ENCODE data around the gene S1PR1. TPM values are rescaled to one million over a fixed set of nuclear protein-coding genes. Genes with fewer than 3 reads are reported as not detected.
A peak's percentile ranks its signal among the peaks of the same experiment; 100 is the strongest.

S1PR1 gene
- total and polyA plus RNA-seq, 3 experiments from 2014 or later, result 118 to 203 (median 123) TPM

DNA sequence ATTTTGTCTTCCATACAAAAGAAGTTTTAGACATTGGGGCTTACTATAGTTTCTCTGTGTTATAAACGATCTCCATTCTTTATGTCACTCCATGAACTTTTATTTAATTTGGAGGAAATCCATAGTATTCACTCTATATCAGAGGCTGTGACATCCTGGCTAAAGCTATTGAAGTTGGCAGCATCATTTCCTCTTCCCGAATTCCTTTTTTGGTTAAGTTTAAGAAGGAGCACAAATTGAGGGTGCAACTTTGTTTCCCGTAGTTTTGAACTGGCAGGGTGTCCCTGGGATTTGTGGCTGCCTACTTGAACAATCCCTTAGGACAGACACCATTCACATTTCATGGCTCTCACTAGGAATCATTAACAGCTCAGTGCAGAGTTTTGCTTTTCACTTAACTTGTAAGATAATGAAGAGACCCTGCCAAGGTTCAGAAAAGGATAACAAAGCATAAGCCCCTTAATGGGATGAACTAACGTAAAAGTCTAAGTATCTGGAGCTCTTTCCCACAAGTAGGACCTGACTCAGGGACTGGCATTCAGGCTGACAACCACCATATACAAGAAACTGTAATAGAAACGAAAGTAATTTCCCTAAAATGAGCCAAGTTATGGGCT is 13.9 kb downstream of the S1PR1 start:
- ChIA-PET POLR2A (interaction anchor here (1.0 to 1.3 kb wide), 2 partner anchors 12 to 13 kb away, joined by 3 to 7 read pairs; no protein-coding TSS in a partner anchor), CTCF (interaction anchor here (1.1 to 3.9 kb wide), 3 partner anchors 11 to 44 kb away, joined by 3 to 43 read pairs (median 16); no protein-coding TSS in a partner anchor)
- peak overlapping the region in 1 of 7 donors; percentile 13 for H3K4me3 Mint-ChIP-seq
- no peaks in the 10 kb centered on the region for H3K9me3 Mint-ChIP-seq
- H3K9me3 ChIP-seq (ENCODE audit: low read length), result no peaks in the 10 kb centered on the region
- no peak overlapping the region for H3K27ac ChIP-seq (ENCODE audit: low read depth, low read length)
- no peak for DNase-seq
- H3K36me3 Mint-ChIP-seq, result peaks cover 0 to 2% (median 0%) of the 10 kb centered on the region in 3 donors
- H3K36me3 ChIP-seq (ENCODE audit: insufficient read depth, low read length), result no peaks in the 10 kb centered on the region
- no peaks in the 10 kb centered on the region for H3K27me3 Mint-ChIP-seq
- peak overlapping the region in 6 of 8 donors; percentile 10 to 81 (median 65) for H3K27ac Mint-ChIP-seq
- no peaks in the 10 kb centered on the region for H3K27me3 ChIP-seq (ENCODE audit: insufficient read depth, low read length, poor library complexity, severe bottlenecking)
- peaks cover 44 to 57% (median 57%) of the 10 kb centered on the region in 3 donors for H3K4me1 Mint-ChIP-seq
- peaks cover 52% of the 10 kb centered on the region for H3K4me1 ChIP-seq (ENCODE audit: insufficient read depth, low read length)
- no peak overlapping the region for H3K4me3 ChIP-seq (ENCODE audit: low read length)

DNA sequence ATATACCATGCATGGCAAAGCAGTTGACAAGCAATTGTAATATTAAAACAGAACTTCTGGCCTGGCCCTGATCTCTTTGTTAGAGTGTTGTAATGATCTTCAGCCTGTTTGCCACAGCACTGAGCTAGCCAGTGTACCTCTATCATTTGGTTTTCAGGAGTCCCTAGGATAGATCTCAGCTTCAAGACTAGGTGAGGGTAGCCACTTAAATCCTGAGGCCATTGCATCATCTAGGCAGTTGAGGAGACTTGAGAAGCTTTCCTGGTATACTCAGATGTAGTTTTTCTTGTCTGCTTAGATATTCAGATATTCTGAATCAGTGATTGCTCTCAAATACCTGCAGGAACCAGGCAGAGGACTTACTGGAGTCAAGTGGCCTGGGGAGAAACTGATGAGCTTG is 14.7 kb downstream of the S1PR1 start:
- POLR2A ChIA-PET, result interaction anchor here (0.6 to 1.3 kb wide), 4 partner anchors 12 to 983 kb away, joined by 3 to 7 read pairs (median 4); partner anchors contain the start of gene SLC30A7
- H3K27ac ChIP-seq (ENCODE audit: low read depth, low read length), result no peak overlapping the region
- CTCF ChIA-PET, result interaction anchor here (1.0 to 3.9 kb wide), 5 partner anchors 10 to 43 kb away, joined by 3 to 43 read pairs (median 3); no protein-coding TSS in a partner anchor
- H3K4me3 ChIP-seq (ENCODE audit: low read length), result no peak overlapping the region
- H3K27me3 ChIP-seq (ENCODE audit: insufficient read depth, low read length, poor library complexity, severe bottlenecking), result no peaks in the 10 kb centered on the region
- no peak for DNase-seq
- Mint-ChIP-seq H3K36me3 (peaks cover 0 to 2% (median 0%) of the 10 kb centered on the region in 3 donors), H3K4me3 (peak overlapping the region in 3 of 7 donors; percentile 6 to 13 (median 13)), H3K4me1 (peaks cover 40 to 54% (median 54%) of the 10 kb centered on the region in 3 donors), H3K27me3 (no peaks in the 10 kb centered on the region), H3K27ac (peak overlapping the region in 6 of 8 donors; percentile 10 to 83 (median 40)), H3K9me3 (no peaks in the 10 kb centered on the region)
- H3K36me3 ChIP-seq (ENCODE audit: insufficient read depth, low read length), result no peaks in the 10 kb centered on the region
- H3K4me1 ChIP-seq (ENCODE audit: insufficient read depth, low read length), result peaks cover 45% of the 10 kb centered on the region
- no peaks in the 10 kb centered on the region for H3K9me3 ChIP-seq (ENCODE audit: low read length)

DNA sequence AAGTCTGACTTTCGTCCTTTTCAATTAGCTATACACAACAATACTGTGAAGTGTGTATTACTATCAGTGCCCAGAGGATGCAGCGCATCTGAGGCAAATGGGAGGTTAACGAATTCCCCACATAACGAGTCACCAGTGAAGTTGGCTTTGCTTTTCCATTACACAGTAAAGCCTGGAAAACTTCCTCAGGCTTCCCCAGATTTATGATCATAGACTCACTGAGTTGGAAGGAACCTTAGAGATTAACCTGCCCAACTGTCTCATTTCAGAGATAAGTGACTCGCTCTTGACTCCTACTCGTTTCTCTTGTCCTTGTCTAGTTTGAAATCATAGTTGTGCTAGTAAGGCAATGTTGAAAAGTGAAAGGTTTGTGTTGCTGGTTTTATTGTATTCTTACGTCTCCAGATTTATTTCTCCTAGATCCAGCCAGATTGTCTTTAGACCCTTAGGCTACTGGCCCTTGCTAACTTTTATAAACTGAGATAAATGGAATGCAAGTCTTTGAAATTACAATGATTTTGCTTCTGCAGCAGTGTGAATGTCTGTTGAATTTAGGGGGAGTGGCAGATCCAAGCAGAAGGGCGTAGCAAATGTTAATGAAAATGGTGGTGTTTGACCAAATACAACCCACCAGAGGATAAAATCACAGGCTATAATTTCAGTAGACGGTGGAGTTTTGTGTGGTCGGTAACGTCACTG is 17.3 kb downstream of the S1PR1 start:
- peaks cover 52 to 65% (median 62%) of the 10 kb centered on the region in 3 donors for H3K4me1 Mint-ChIP-seq
- Histone ChIP-seq H3K27ac (ENCODE audit: low read depth, low read length) (no peak overlapping the region), H3K9me3 (ENCODE audit: low read length) (no peaks in the 10 kb centered on the region), H3K4me1 (ENCODE audit: insufficient read depth, low read length) (peaks cover 50% of the 10 kb centered on the region), H3K4me3 (ENCODE audit: low read length) (no peak overlapping the region), H3K36me3 (ENCODE audit: insufficient read depth, low read length) (no peaks in the 10 kb centered on the region), H3K27me3 (ENCODE audit: insufficient read depth, low read length, poor library complexity, severe bottlenecking) (no peaks in the 10 kb centered on the region)
- ChIA-PET CTCF (interaction anchor here (1.5 to 3.9 kb wide), 2 partner anchors 14 to 15 kb away, joined by 7 to 43 read pairs; no protein-coding TSS in a partner anchor), POLR2A (no interaction called here)
- H3K27me3 Mint-ChIP-seq, result no peaks in the 10 kb centered on the region
- no peak overlapping the region for H3K4me3 Mint-ChIP-seq
- no peak for DNase-seq
- H3K9me3 Mint-ChIP-seq, result no peaks in the 10 kb centered on the region
- peaks cover 0 to 1% (median 0%) of the 10 kb centered on the region in 3 donors for H3K36me3 Mint-ChIP-seq
- H3K27ac Mint-ChIP-seq, result peak overlapping the region in 4 of 8 donors; percentile 9 to 70 (median 34)

DNA sequence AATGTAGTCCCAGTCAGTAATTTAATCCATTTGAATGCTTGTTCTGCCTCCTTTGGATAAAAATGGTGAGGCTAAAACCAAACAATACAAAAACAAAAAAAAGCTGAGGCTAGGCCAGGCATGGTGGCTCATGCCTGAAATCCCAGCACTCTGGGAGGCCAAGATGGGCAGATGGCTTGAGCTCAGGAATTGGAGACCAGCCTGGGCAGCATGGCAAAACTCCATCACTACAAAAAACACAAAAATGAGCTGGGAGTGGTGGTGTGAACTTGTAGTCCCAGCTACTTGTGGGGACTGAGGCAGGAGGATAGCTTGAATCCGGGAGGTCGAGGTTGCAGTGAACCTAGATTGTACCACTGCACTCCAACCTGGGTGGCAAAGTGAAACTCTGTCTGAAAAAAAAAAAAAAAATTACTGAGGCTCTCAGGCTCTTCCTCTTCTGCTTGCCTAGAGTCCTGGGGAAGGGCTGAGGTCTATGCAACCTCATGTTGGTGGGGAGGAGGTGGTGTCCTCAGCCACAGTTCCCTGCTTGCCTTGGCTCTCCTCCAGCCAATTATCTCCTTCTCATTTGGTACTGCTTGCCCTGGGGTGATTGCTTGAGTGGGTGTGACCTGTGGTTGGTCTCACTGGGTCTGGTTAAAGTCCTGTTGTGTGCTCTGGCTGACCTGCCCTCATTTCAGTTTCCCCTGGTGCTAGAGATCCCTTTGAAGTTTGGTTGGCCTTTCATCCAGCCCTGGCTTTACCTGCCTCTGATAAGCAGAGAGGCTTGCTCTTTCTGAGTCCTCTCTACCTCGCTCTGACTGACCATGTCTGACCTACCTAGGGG is 20.9 kb downstream of the S1PR1 start:
- CTCF ChIA-PET, result interaction anchor here (0.9 to 1.7 kb wide), 2 partner anchors 18 to 19 kb away, joined by 3 to 5 read pairs; no protein-coding TSS in a partner anchor
- peak in 4 of 5 donors; percentile 26 to 57 (median 54) for DNase-seq
- Mint-ChIP-seq H3K9me3 (no peaks in the 10 kb centered on the region), H3K27ac (peak overlapping the region; percentile 50 to 87 (median 78)), H3K4me3 (peak overlapping the region in 6 of 7 donors; percentile 19 to 74 (median 47)), H3K27me3 (no peaks in the 10 kb centered on the region), H3K4me1 (peaks cover 63 to 72% (median 67%) of the 10 kb centered on the region in 3 donors), H3K36me3 (peaks cover 0 to 2% (median 0%) of the 10 kb centered on the region in 3 donors)
- Histone ChIP-seq H3K27me3 (ENCODE audit: insufficient read depth, low read length, poor library complexity, severe bottlenecking) (no peaks in the 10 kb centered on the region), H3K27ac (ENCODE audit: low read depth, low read length) (peak overlapping the region; percentile 18), H3K9me3 (ENCODE audit: low read length) (no peaks in the 10 kb centered on the region), H3K4me3 (ENCODE audit: low read length) (no peak overlapping the region), H3K4me1 (ENCODE audit: insufficient read depth, low read length) (peaks cover 59% of the 10 kb centered on the region), H3K36me3 (ENCODE audit: insufficient read depth, low read length) (no peaks in the 10 kb centered on the region)
- POLR2A ChIA-PET, result interaction anchor here (0.7 to 1.3 kb wide), 3 partner anchors 20 to 298 kb away, joined by 3 to 6 read pairs (median 4); no protein-coding TSS in a partner anchor

DNA sequence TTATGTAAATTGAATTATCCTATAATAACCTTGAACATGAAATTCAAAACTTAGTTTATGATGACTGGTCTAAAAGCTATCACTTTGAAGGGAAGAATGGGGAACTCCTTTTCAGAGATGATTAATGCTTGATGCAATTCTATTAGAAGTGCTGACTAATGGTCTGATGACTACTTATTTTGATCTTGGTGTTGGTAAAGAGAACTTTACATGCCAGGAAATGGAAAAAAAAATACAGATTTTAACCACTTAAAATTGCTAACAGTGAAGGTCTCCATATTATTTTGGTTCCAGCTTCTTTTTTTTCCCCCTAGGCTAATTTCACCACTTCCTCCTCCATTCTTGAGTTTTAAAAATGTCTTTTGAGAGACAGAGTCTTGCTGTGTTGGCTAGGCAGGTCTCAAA is 22.9 kb downstream of the S1PR1 start:
- no peak overlapping the region for H3K27ac ChIP-seq (ENCODE audit: low read depth, low read length)
- POLR2A ChIA-PET, result no interaction called here

DNA sequence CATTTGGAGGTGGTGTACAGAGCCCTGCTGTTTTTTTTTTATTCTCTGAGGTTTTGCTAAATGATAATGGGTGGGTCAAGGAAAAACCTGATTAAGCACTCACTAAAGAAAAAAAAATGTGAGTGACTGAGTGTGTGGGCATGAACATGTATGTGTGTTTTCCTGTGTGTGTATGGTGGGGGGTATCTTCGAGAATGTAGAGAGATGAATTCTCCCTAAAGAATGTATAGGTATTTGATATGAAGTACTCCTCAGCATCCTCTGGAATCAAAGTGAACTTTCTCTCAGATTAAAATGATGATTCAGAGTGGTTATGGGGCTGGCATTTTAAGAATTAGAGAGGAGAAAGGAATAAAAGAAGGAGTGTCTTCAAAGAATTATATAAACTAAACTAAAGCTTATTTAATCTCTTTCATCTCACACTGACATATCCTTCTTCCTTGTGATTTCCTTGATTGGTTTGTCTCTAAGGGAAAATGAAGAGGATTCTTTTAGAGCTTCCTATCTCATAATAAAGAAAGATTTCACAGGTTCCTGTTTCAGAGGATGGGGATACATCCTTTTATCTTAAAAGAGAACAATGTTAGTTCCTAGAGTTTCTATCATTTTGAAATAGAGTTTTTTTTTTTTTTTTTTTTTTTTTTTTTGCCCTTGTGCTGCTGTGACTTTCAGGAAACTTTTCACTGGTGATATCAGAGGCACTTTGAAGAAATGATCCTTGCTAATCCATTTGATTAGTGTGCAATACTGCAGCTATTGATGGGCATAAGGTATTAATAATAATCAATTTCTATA is 23.9 kb downstream of the S1PR1 start:
- H3K27me3 Mint-ChIP-seq, result no peaks in the 10 kb centered on the region
- H3K27me3 ChIP-seq (ENCODE audit: insufficient read depth, low read length, poor library complexity, severe bottlenecking), result no peaks in the 10 kb centered on the region
- CTCF ChIA-PET, result interaction anchor here (1.4 to 2.9 kb wide), 3 partner anchors 9 to 27 kb away, joined by 3 to 16 read pairs (median 6); no protein-coding TSS in a partner anchor
- H3K27ac Mint-ChIP-seq, result peak overlapping the region; percentile 53 to 89 (median 78)
- H3K9me3 Mint-ChIP-seq, result no peaks in the 10 kb centered on the region
- H3K4me1 ChIP-seq (ENCODE audit: insufficient read depth, low read length), result peaks cover 89% of the 10 kb centered on the region
- H3K4me3 ChIP-seq (ENCODE audit: low read length), result no peak overlapping the region
- H3K4me3 Mint-ChIP-seq, result peak overlapping the region in 2 of 7 donors; percentile 17 to 36
- no peaks in the 10 kb centered on the region for H3K36me3 ChIP-seq (ENCODE audit: insufficient read depth, low read length)
- DNase-seq, result no peak
- POLR2A ChIA-PET, result interaction anchor here (0.9 kb wide), 1 partner anchor 29 kb away, joined by 4 read pairs; no protein-coding TSS in a partner anchor
- no peak overlapping the region for H3K27ac ChIP-seq (ENCODE audit: low read depth, low read length)
- no peaks in the 10 kb centered on the region for H3K9me3 ChIP-seq (ENCODE audit: low read length)
- peaks cover 0 to 2% (median 0%) of the 10 kb centered on the region in 3 donors for H3K36me3 Mint-ChIP-seq
- peaks cover 78 to 89% (median 86%) of the 10 kb centered on the region in 3 donors for H3K4me1 Mint-ChIP-seq

More for the DNA sequence above, 22.9 kb downstream of the S1PR1 start:
- no peak for DNase-seq
- peak overlapping the region; percentile 61 to 89 (median 78) for H3K27ac Mint-ChIP-seq
- H3K4me3 Mint-ChIP-seq, result peak overlapping the region in 2 of 7 donors; percentile 4 to 18
- Histone ChIP-seq H3K27me3 (ENCODE audit: insufficient read depth, low read length, poor library complexity, severe bottlenecking) (no peaks in the 10 kb centered on the region), H3K36me3 (ENCODE audit: insufficient read depth, low read length) (no peaks in the 10 kb centered on the region), H3K9me3 (ENCODE audit: low read length) (no peaks in the 10 kb centered on the region), H3K4me1 (ENCODE audit: insufficient read depth, low read length) (peaks cover 79% of the 10 kb centered on the region), H3K4me3 (ENCODE audit: low read length) (no peak overlapping the region)
- H3K27me3 Mint-ChIP-seq, result no peaks in the 10 kb centered on the region
- peaks cover 0 to 2% (median 0%) of the 10 kb centered on the region in 3 donors for H3K36me3 Mint-ChIP-seq
- peaks cover 70 to 81% (median 79%) of the 10 kb centered on the region in 3 donors for H3K4me1 Mint-ChIP-seq
- H3K9me3 Mint-ChIP-seq, result no peaks in the 10 kb centered on the region
- CTCF ChIA-PET, result interaction anchor here (1.0 to 1.4 kb wide), 3 partner anchors 9 to 28 kb away, joined by 3 to 5 read pairs (median 4); no protein-coding TSS in a partner anchor

Data from CD8-positive, alpha-beta memory T cell (primary cell).